ENCODE measurements around the gene INPP5D. TPM values are rescaled to one million over a fixed set of nuclear protein-coding genes. Genes with fewer than 3 reads are reported as not detected.

Gene INPP5D
- total RNA-seq, 4 donors from 2014 or later = 22.8 to 55.3 (median 42.1) TPM

DNA sequence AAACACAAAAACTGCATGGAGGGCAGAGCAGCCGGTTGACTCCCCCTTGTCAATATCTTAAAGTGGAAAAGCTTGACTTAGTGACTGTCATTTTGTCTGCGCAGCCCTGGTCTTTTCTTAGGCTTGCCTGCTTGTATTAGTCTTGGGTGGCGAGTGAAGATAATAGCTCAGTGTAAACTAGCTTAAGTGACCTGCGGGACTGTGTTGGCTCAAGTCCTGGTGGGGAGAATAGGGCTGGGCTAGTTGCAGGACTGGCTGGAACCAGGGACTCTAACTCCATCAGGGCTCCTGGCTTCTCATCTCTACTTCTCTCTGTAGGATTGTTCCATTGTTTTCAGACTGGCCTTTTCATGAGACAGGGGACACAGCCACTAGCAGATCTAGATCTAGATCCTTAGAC lies 183.2 kb downstream of the INPP5D start:
- Histone ChIP-seq H3K4me1 (peaks cover 0 to 14% (median 0%) of the 10 kb centered on the region in 4 donors), H3K27me3 (no peaks in the 10 kb centered on the region), H3K4me3 (no peak overlapping the region), H3K27ac (no peak overlapping the region), H3K36me3 (no peaks in the 10 kb centered on the region), H3K9me3 (no peaks in the 10 kb centered on the region)
- TF ChIP-seq, protein P1, sequence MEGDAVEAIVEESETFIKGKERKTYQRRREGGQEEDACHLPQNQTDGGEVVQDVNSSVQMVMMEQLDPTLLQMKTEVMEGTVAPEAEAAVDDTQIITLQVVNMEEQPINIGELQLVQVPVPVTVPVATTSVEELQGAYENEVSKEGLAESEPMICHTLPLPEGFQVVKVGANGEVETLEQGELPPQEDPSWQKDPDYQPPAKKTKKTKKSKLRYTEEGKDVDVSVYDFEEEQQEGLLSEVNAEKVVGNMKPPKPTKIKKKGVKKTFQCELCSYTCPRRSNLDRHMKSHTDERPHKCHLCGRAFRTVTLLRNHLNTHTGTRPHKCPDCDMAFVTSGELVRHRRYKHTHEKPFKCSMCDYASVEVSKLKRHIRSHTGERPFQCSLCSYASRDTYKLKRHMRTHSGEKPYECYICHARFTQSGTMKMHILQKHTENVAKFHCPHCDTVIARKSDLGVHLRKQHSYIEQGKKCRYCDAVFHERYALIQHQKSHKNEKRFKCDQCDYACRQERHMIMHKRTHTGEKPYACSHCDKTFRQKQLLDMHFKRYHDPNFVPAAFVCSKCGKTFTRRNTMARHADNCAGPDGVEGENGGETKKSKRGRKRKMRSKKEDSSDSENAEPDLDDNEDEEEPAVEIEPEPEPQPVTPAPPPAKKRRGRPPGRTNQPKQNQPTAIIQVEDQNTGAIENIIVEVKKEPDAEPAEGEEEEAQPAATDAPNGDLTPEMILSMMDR (IDR thresholded peaks at IDR 0.05) = no peak
- no peak for TF ChIP-seq POLR2A (IDR thresholded peaks at IDR 0.05)
- TF ChIP-seq EP300 (IDR thresholded peaks at IDR 0.05) = no peak
- WGBS, 2 donors = 64 to 70% methylated on average over 4 of the region's 4 CpGs
- DNase-seq (ENCODE audit: low spot score in 2 of 2) = no peak

DNA sequence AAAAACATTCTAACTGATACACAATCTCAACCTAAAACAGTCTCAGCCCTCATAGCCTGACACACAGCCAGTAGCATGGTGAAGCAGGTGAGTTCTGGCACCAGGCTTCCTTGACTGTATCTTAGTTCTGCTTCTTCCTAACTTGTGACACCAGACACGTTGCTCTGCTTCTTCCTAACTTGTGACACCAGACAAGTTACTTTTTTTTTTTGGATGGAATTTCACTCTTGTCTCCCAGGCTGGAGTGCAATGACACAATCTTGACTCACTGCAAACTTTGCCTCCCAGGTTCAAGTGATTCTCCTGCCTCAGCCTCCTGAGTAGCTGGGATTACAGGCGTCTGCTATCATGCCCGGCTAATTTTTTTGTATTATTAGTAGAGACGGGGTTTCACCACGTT lies 184.7 kb downstream of the INPP5D start:
- 55 to 57% methylated on average over 5 of the region's 5 CpGs for WGBS, 2 donors
- Histone ChIP-seq H3K36me3 (no peaks in the 10 kb centered on the region), H3K4me3 (no peak overlapping the region), H3K27ac (no peak overlapping the region), H3K4me1 (peaks cover 0 to 14% (median 0%) of the 10 kb centered on the region in 4 donors), H3K9me3 (no peaks in the 10 kb centered on the region), H3K27me3 (no peaks in the 10 kb centered on the region)
- DNase-seq (ENCODE audit: low spot score in 2 of 2) = no peak
- TF ChIP-seq POLR2A (IDR thresholded peaks at IDR 0.05) (no peak), EP300 (IDR thresholded peaks at IDR 0.05) (no peak)
- TF ChIP-seq, protein P1 (IDR thresholded peaks at IDR 0.05) = no peak

DNA sequence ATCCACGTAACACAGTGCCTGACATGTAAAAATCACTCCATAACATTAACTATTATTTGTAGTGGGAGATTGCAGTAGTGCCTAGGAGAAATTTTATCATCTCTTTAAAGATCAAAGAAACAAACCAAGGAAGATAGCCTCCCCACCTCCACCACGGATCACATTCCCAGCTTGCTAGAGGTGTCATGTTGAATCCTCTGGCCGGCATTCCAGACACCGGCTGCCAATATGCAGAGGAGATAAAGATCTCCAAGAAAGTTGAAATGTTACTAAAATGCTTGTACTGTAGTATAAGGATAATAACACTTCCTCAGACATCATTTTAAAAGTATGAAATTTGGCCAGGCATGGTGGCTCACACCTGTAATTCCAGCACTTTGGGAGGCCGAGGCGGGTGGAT lies 185.3 kb downstream of the INPP5D start:
- Histone ChIP-seq H3K9me3 (no peaks in the 10 kb centered on the region), H3K4me1 (peaks cover 0 to 13% (median 0%) of the 10 kb centered on the region in 4 donors), H3K27ac (no peak overlapping the region), H3K27me3 (no peaks in the 10 kb centered on the region), H3K4me3 (no peak overlapping the region), H3K36me3 (no peaks in the 10 kb centered on the region)
- no peak for DNase-seq (ENCODE audit: low spot score in 2 of 2)
- TF ChIP-seq POLR2A (IDR thresholded peaks at IDR 0.05) = no peak
- 84 to 85% methylated on average over 6 of the region's 6 CpGs for WGBS, 2 donors

DNA sequence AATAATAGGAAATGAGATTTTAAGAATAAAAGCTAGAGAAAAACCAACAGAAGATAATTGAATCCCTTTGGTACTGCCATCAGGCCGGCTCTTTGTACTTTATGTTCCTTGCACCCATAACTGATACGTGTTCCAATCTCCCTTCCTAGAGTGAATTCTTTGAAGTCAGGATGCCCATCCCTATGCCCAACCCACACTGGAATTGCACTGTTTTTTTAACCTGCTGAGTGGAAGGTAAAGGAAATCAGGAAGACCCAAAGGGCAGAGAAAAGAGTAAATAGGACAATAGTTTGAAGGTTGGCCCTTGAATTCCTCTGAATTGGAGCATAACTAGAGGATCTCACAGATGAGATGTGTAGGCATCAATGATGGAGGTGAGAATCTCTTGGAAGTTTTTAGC lies 187.0 kb downstream of the INPP5D start:
- no peaks in the 10 kb centered on the region for H3K9me3 ChIP-seq
- TF ChIP-seq, protein P1 (IDR thresholded peaks at IDR 0.05) = no peak
- no peak for TF ChIP-seq EP300 (IDR thresholded peaks at IDR 0.05)
- no peak for TF ChIP-seq POLR2A (IDR thresholded peaks at IDR 0.05)
- WGBS, 2 donors = 74 to 79% methylated on average over 2 of the region's 2 CpGs
- no peak overlapping the region for H3K4me3 ChIP-seq
- H3K4me1 ChIP-seq = peaks cover 0 to 5% (median 2%) of the 10 kb centered on the region in 4 donors
- H3K36me3 ChIP-seq = no peaks in the 10 kb centered on the region
- no peak overlapping the region for H3K27ac ChIP-seq
- DNase-seq (ENCODE audit: low spot score in 2 of 2) = no peak
- no peaks in the 10 kb centered on the region for H3K27me3 ChIP-seq

DNA sequence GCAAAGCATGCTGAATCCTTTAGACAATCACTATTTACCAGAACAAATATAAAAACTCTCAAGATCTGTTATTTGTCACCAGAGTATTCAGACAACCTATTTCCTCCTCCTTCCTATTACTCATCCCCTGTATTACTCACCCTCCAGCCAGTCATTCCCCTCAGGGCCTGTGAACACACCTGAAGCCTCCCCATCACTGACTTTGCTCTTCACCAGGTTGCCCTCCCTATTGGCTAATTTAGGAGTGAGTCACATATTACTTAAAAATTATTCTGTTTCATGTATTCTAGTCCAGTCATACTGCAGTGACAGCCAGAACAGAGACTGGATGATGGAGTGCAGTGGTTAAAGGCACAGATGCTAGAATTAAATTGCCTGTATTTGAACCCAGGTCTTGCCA lies 187.6 kb downstream of the INPP5D start:
- Histone ChIP-seq H3K36me3 (no peaks in the 10 kb centered on the region), H3K4me3 (no peak overlapping the region), H3K9me3 (no peaks in the 10 kb centered on the region), H3K4me1 (peaks cover 0 to 11% (median 4%) of the 10 kb centered on the region in 4 donors), H3K27ac (no peak overlapping the region), H3K27me3 (no peaks in the 10 kb centered on the region)
- no peak for DNase-seq (ENCODE audit: low spot score in 2 of 2)
- TF ChIP-seq POLR2A (IDR thresholded peaks at IDR 0.05) (no peak), EP300 (IDR thresholded peaks at IDR 0.05) (no peak)
- TF ChIP-seq, protein P1 (IDR thresholded peaks at IDR 0.05) = no peak

DNA sequence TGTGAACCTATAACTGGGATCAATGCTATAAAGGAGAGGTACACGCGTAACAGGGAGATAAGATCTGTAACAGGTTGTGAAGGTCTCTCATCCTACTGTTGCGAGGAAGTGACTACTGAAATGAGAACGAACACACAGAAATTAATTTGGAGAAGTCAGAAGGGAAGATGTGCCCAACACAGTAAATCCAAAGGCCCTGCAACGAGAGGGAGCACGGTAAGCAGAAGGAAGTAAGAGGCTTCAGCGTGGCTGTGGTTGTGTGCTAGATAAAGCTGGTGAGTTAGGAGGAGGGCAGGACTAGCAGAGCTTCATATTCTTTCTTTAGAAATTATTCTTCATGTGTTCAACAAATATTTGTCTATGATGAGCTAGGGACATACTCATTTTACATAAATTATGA lies 188.9 kb downstream of the INPP5D start:
- Histone ChIP-seq H3K9me3 (no peaks in the 10 kb centered on the region), H3K36me3 (no peaks in the 10 kb centered on the region), H3K4me3 (no peak overlapping the region), H3K27me3 (no peaks in the 10 kb centered on the region), H3K4me1 (peaks cover 0 to 23% (median 11%) of the 10 kb centered on the region in 4 donors), H3K27ac (no peak overlapping the region)
- no peak for DNase-seq (ENCODE audit: low spot score in 2 of 2)
- no peak for TF ChIP-seq EP300 (IDR thresholded peaks at IDR 0.05)
- no peak for TF ChIP-seq POLR2A (IDR thresholded peaks at IDR 0.05)
- TF ChIP-seq, protein P1 (IDR thresholded peaks at IDR 0.05) = no peak
- 68 to 74% methylated on average over 7 of the region's 7 CpGs for WGBS, 2 donors
